ENCODE data around the gene SNAP25.

The SNAP25 gene

GRCh38 chr20:10213526-10213925 lies 5.1 kb upstream of the SNAP25 start:
- DNase-seq (ENCODE audit: insufficient read length, low spot score) (no peak), FAIRE-seq (no peak)

GRCh38 chr20:10216146-10216791 lies 2.4 kb upstream of the SNAP25 start:
- no peak for FAIRE-seq
- no peak for DNase-seq (ENCODE audit: insufficient read length, low spot score)

DNA sequence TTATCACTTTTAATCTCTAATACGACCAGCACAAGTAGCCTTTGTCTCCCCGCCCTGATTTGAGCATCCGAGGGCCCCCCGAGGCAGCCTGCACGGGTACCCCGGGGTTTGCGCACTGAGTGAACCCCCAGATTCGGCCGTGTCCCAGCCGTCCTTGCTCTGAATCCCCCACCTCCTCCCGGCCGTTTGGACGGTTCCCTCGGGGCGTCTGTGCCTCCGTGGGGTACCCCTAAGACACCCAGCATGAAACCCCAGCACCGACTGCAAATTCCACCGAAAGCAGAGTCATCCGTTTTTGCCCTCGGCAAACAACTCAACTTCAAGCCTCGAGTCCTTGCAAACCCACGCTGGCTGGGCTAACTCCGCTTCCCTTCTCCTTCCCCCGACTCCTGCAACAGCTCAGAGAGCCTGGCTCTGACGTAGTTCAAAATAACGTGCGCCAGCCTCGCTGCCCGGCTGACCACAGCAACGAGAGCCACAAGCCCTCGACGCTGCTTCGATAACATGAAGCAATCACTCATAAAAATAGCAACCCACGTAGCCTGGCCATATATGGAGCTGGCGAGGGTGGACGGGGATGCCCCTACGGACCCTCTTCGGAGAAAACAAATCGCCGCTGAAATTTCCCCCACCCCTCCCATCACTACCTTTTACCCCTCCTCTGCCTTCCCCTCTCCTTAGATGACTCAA lies 764 bp upstream of the SNAP25 start:
- no peak for FAIRE-seq
- DNase-seq (ENCODE audit: insufficient read length, low spot score) = peak; percentile 10

DNA sequence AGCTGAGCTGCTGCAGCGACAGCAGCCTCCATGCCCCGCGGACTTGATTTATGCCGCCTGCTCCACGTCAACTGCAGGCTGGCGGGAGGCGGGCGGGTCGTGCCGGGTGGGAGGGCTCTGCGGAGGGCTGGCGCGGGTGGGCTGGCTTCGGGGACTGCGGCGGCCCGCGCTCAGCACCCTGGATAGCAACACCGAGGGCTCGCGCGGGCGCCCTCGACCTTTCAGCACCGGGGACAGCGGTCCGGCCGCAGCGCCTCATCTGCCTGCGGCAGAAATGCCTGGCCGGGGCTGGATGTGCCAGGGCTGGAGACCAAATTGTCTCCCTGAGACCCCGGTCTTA lies 792 bp downstream of the SNAP25 start:
- peak; percentile 61 for DNase-seq (ENCODE audit: insufficient read length, low spot score)
- no peak for FAIRE-seq

DNA sequence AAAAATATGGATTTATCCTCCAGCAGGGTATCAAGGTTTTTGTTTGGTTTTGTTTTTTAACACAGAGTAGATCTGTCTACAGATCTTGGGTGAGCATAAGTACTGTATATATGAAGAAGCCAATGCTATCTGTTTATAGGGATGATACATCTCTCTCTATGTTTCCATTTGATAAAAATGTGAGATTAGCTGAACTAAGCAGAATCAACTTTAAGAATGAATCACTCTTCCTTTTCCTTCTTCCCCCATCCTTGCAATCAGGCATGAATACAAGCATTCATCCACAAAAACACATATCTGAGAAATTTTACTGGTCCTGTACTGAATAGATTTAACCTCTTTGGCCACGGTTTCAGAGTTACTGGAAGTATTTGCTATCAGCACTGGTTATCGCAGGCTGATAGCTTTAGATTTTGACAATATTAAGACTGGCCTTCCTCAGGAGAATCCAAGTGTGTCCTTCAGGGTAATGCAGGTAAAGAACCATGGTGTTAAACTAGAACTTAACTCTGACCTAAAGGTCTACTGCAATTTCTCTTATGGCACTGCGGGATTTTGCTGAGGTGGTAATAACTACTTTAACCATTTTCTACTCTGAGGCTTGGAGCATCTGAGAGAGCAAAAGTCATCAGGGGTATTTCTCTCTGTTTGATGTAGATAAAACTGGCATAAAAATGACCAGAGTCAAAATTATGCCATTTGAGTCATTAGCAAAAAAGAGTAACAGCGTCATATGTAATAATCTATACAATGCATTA lies 1.5 kb downstream of the SNAP25 start:
- no peak for FAIRE-seq
- no peak for DNase-seq (ENCODE audit: insufficient read length, low spot score)

GRCh38 chr20:10221021-10221420 lies 2.4 kb downstream of the SNAP25 start:
- DNase-seq (ENCODE audit: insufficient read length, low spot score) = no peak

DNA sequence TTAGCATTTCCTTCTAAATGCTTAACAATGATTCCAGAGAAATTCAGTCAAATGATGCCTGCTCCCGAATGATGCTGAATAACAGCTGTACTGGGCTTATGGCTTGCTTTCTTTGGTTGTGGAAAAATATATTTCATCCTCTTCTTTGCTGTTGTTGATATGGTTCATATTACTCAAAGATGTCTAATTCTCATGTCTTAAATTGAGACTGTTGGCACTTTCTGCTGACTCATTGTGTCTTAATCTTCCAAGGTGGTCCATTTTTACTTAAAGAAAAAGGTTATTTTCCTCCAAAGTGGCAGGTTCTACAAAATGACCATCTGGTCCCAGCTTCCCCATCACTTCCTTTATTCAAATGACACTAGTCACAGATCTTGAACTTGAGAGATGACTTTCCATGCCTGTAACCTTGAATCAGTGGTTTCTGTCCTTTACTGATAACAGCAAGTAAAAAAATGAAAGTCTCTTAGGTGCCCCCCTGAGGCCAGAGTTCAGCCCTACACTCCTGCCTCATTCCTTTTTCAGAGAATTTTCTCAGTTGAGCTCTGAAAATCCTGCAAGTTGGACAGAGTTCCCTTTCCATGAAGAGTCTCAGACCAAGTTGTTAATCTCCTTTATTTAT lies 6.9 kb downstream of the SNAP25 start:
- DNase-seq (ENCODE audit: insufficient read length, low spot score) (no peak), FAIRE-seq (no peak)

More at GRCh38 chr20:10221021-10221420, 2.4 kb downstream of the SNAP25 start:
- no peak for FAIRE-seq

DNA sequence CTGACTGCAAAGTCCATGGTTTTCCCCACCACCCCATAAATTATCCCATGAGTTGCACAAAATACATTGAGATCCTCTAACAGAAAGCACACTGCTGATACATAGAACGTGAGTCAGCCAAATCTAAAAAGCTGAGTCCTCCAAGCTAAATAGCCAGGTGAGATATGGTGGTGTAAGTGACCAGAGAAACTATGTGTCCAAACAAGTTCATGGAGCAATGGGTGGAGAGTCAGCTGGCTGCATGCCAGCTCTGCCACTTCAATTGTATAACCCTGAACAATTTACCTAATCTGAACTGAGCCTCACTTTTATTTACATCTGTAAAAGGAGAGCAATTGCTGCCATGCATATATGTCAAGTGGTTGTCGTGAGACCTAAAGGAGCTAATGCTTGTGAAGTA lies 9.7 kb downstream of the SNAP25 start:
- no peak for FAIRE-seq
- no peak for DNase-seq (ENCODE audit: insufficient read length, low spot score)

GRCh38 chr20:10231290-10231689 lies 12.7 kb downstream of the SNAP25 start:
- FAIRE-seq = no peak
- no peak for DNase-seq (ENCODE audit: insufficient read length, low spot score)

DNA sequence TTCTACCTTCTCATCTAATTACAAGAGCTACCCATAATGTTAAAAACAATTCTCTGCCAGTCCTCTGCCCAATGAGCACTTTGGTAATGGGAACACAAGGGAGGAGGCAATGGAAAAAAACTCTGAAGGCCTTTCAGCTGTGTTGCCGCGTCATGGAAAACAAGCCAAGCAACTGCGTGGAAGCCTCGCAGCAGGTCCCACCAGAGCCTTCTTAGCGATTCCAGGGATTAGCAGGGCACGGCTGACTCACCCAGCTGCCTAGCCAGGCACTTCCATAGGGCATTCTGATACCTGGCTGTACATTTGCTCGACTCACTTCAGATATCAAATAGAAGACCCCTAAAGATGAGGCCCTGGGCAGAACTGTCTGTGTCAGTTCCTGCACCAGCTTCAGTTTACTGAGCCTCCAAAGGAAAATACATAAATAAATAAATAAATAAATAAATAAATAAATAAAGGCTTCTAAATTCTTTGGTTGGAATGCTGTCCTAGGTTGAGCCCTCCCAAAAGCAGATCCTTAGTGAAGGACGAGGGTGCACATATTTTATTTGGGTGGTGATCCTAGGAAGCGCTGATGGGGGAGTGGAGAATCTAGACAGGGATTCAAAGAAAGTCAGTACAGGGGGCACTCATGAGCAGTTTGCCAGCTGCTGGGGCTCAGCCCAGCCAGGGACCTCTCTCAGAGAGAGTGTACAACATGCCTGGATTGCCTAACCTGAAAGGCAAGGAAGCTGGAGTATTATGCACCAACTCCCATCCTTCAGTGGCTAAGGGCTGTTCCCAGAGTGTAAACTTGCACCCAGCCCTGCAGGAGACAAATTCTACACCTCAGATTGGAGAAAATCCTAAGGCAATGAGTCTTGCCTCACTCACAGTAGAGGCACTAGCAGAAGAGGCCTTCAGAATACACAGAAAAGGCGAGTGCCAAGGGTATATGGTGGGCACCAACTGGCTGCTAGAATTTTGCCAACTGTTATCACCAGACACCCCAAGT lies 18.2 kb downstream of the SNAP25 start:
- no peak for FAIRE-seq

GRCh38 chr20:10239954-10240353 lies 21.3 kb downstream of the SNAP25 start:
- FAIRE-seq (no peak), DNase-seq (ENCODE audit: insufficient read length, low spot score) (no peak)

More for the DNA sequence above, 18.2 kb downstream of the SNAP25 start:
- no peak for DNase-seq (ENCODE audit: insufficient read length, low spot score)

GRCh38 chr20:10240655-10241054 lies 22.0 kb downstream of the SNAP25 start:
- DNase-seq (ENCODE audit: insufficient read length, low spot score) = no peak
- no peak for FAIRE-seq

- DNase-seq (ENCODE audit: insufficient read length, low spot score) (no peak), FAIRE-seq (no peak)
Observed at GRCh38 chr20:10242166-10242565, 23.5 kb downstream of the SNAP25 start.

- DNase-seq (ENCODE audit: insufficient read length, low spot score) (no peak), FAIRE-seq (no peak)
Observed at GRCh38 chr20:10247440-10247839, 28.8 kb downstream of the SNAP25 start.

- DNase-seq (ENCODE audit: insufficient read length, low spot score) (no peak), FAIRE-seq (no peak)
Observed at GRCh38 chr20:10249048-10249770, 30.6 kb downstream of the SNAP25 start.

- no peak for DNase-seq (ENCODE audit: insufficient read length, low spot score)
- FAIRE-seq = no peak
Observed at GRCh38 chr20:10249822-10250221, 31.2 kb downstream of the SNAP25 start.

DNA sequence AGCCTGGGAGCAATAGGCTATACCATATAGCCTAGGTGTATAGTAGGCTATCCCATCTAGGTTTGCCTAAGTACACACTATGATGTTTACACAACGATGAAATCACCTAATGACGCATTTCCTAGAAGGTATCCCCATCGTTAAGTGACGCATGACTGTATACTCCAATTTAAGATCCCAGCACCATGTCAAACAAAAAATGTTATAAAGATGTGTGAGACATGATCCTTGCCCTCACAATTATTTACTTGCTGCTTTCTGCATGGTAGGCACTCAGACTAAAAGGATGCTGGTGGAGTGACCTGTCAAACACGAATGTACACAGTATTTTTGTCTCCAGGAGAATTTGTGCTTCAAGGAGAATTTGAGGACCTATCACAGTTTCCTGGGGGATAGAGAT lies 32.3 kb downstream of the SNAP25 start:
- no peak for FAIRE-seq
- no peak for DNase-seq (ENCODE audit: insufficient read length, low spot score)

DNA sequence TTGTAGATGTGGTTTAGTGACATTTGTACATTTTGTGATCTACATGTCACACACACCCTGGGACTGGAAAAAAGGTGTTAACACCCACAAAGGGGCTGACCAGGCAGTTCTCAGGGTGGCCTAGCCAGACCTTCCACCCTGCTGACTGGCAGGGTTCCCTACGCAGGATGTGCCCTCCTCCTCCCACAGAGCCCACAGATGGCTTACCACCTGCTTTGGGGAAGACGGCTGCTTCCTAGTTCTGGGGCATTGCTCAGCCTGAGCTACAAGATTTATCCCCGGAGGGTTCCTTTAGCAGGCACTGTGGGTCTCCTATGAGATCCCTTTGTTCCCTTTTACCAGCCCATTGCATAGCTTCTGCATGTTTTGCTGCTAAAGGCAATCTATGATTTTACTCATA lies 35.1 kb downstream of the SNAP25 start:
- no peak for FAIRE-seq
- DNase-seq (ENCODE audit: insufficient read length, low spot score) = no peak

GRCh38 chr20:10255846-10256245 lies 37.2 kb downstream of the SNAP25 start:
- FAIRE-seq (no peak), DNase-seq (ENCODE audit: insufficient read length, low spot score) (no peak)

DNA sequence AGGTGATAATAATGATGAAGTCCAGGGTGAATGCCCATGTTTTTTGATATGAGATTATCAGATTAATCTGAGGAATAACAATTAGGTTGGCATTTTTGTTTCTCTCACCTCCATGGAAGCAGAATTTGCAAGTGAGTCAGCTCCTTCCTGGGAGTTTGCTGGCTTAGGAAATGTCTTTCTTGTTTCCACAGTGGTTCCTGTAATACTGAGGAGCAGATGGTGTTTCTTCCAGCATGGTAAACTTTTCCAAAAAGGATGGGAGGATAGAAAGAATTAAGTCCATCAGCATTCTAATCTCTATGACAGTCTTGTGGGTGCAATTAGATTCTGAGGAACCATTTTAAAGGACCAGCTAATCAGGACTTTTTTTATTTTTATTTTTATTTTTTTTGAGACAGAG lies 40.5 kb downstream of the SNAP25 start:
- DNase-seq (ENCODE audit: insufficient read length, low spot score) = no peak
- FAIRE-seq = no peak

All from HTR-8/SVneo (cell line).